GM23248 (cell line): ENCODE data around the gene HEMK1.

Experiments used
- EZH2 ChIP-seq: fragments of 200-600 bp; sonication (generic); IDR thresholded peaks from 2 replicates; pipeline ENCODE4 v1.6.1; 2018; ENCODE audit warnings: antibody characterized with exemption, mild to moderate bottlenecking; ENCODE audit not compliant: insufficient read depth, poor library complexity, severe bottlenecking
- EZH2phosphoT487 ChIP-seq: fragments of 200-600 bp; sonication (generic); IDR thresholded peaks from 2 replicates; pipeline ENCODE4 v1.6.1; 2018; ENCODE audit warnings: antibody characterized with exemption, moderate library complexity, mild to moderate bottlenecking, low read depth; ENCODE audit not compliant: insufficient read depth

GRCh38 chr3:50580683-50581458 lies 11.5 kb downstream of the HEMK1 start:
- TF ChIP-seq EZH2 (no peak), EZH2phosphoT487 (no peak)
